ENCODE data around the gene CHRNA1.

GRCh38 chr2:174777347-174778084 is 13.2 kb upstream of the CHRNA1 start:
- TF ChIP-seq CTCF (conservative IDR thresholded peaks at IDR 0.05; ENCODE audit: low read length): no peak
- TF ChIP-seq EZH2phosphoT487 (IDR thresholded peaks at IDR 0.05; ENCODE audit: borderline replicate concordance, low read depth, low read length): no peak
